Suprapubic skin (tissue), 3 donors: Measurements from ENCODE around the gene PEX19.

Experiments
- POLR2A ChIP-seq, 2 donors: fragments of 450-650 bp; IDR thresholded peaks; one replicate each; pipeline ENCODE4 v1.6.1; 2017; ENCODE audit warnings: antibody characterized with exemption in 2 of 2, mild to moderate bottlenecking in 2 of 2, moderate library complexity in 2 of 2
- TF ChIP-seq, protein P1 (sequence below), 2 donors: fragments of 200-600 bp in 1 of 2; fragments of 450-650 bp in 1 of 2; sonication (generic) in 1 of 2; IDR thresholded peaks; one replicate each; pipeline ENCODE4 v1.5.1; 2016 to 2019; ENCODE audit warnings: antibody characterized with exemption in 2 of 2, mild to moderate bottlenecking in 1 of 2, moderate library complexity in 1 of 2

GRCh38 chr1:160251011-160251410 is 33.9 kb downstream of the PEX19 start:
- TF ChIP-seq, protein P1, sequence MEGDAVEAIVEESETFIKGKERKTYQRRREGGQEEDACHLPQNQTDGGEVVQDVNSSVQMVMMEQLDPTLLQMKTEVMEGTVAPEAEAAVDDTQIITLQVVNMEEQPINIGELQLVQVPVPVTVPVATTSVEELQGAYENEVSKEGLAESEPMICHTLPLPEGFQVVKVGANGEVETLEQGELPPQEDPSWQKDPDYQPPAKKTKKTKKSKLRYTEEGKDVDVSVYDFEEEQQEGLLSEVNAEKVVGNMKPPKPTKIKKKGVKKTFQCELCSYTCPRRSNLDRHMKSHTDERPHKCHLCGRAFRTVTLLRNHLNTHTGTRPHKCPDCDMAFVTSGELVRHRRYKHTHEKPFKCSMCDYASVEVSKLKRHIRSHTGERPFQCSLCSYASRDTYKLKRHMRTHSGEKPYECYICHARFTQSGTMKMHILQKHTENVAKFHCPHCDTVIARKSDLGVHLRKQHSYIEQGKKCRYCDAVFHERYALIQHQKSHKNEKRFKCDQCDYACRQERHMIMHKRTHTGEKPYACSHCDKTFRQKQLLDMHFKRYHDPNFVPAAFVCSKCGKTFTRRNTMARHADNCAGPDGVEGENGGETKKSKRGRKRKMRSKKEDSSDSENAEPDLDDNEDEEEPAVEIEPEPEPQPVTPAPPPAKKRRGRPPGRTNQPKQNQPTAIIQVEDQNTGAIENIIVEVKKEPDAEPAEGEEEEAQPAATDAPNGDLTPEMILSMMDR (IDR thresholded peaks at IDR 0.05), result no peak
- TF ChIP-seq POLR2A (IDR thresholded peaks at IDR 0.05), result no peak
